Measurements from ENCODE around the gene WNT3A.

WNT3A gene

GRCh38 chr1:228031276-228031995 lies 24.6 kb downstream of the WNT3A start:
- DNase-seq, result no peak

- DNase-seq, result no peak
Observed at GRCh38 chr1:228032041-228032440, 25.2 kb downstream of the WNT3A start.

- no peak for DNase-seq
Observed at GRCh38 chr1:228033376-228033775, 26.6 kb downstream of the WNT3A start.

- no peak for DNase-seq
Observed at GRCh38 chr1:228034954-228035837, 28.4 kb downstream of the WNT3A start.

- DNase-seq, result no peak
Observed at GRCh38 chr1:228035844-228036243, 29.0 kb downstream of the WNT3A start.

GRCh38 chr1:228036701-228037231 lies 30.0 kb downstream of the WNT3A start:
- DNase-seq, result no peak

GRCh38 chr1:228037401-228038386 lies 30.9 kb downstream of the WNT3A start:
- DNase-seq, result no peak

GRCh38 chr1:228038387-228039005 lies 31.7 kb downstream of the WNT3A start:
- DNase-seq, result no peak

GRCh38 chr1:228039006-228039903 lies 32.5 kb downstream of the WNT3A start:
- DNase-seq, result no peak

GRCh38 chr1:228039986-228040385 lies 33.2 kb downstream of the WNT3A start:
- DNase-seq, result no peak

GRCh38 chr1:228041316-228041715 lies 34.5 kb downstream of the WNT3A start:
- no peak for DNase-seq

GRCh38 chr1:228042508-228042907 lies 35.7 kb downstream of the WNT3A start:
- no peak for DNase-seq

GRCh38 chr1:228043281-228043848 lies 36.6 kb downstream of the WNT3A start:
- no peak for DNase-seq

GRCh38 chr1:228044961-228045360 lies 38.2 kb downstream of the WNT3A start:
- DNase-seq, result no peak

GRCh38 chr1:228045405-228045804 lies 38.6 kb downstream of the WNT3A start:
- no peak for DNase-seq

- no peak for DNase-seq
Observed at GRCh38 chr1:228045871-228046270, 39.1 kb downstream of the WNT3A start.

GRCh38 chr1:228046421-228047182 lies 39.8 kb downstream of the WNT3A start:
- DNase-seq, result no peak

- DNase-seq, result no peak
Observed at GRCh38 chr1:228047183-228047466, 40.3 kb downstream of the WNT3A start.

- no peak for DNase-seq
Observed at GRCh38 chr1:228048120-228048519, 41.3 kb downstream of the WNT3A start.

GRCh38 chr1:228048659-228049298 lies 42.0 kb downstream of the WNT3A start:
- DNase-seq, result no peak

All from activated T-cell treated with anti-CD3 and anti-CD28 coated beads, Interleukin-2, amount 50 U/mL, for 1 hour (primary cell).